Endothelial cell of umbilical vein (primary cell): ENCODE results near the gene PKNOX1. TPM values are rescaled to one million over a fixed set of nuclear protein-coding genes. Genes with fewer than 3 reads are reported as not detected.
"Not testable (repeated sequence)": the region's sequence is repeated elsewhere in the genome, so short reads cannot be mapped to it uniquely, and the experiment has no call there.

Experiments
- BruUV-seq: library from RNA; stranded (reverse); fragments of 400-500 nt; replicated peaks from 2 replicates; lab custom pipeline; 2021; lab: Mats Ljungman, UMichigan
- CTCF ChIA-PET: fragments of 300-600, 350-600 bp; sonication (Branson Sonifier 250); formaldehyde crosslinking; loops from one replicate; lab custom pipeline; 2021; ENCODE audit warnings: antibody characterized with exemption, inconsistent platforms; lab: Charles Lee
- POLR2A ChIA-PET: fragments of 300-600, 350-600 bp; sonication (Branson Sonifier 250); formaldehyde crosslinking; loops from one replicate; lab custom pipeline; 2021; ENCODE audit warnings: antibody characterized with exemption, inconsistent platforms; lab: Charles Lee
- DNase-seq: peaks from one replicate; pipeline ENCODE4 v3.0.0-alpha.2; 2011; ENCODE audit warnings: low read depth, low spot score
- FAIRE-seq: peaks from 2 replicates; lab custom pipeline; 2011; peaks lifted over from hg19 to GRCh38; lab: Jason Lieb, UNC
- H2AFZ ChIP-seq: 2 replicates; pipeline ENCODE4 v1.6.0; 2012; ENCODE audit warnings: low read depth, low read length, control low read depth, inconsistent platforms
- H3K27ac ChIP-seq: 2 replicates; pipeline ENCODE4 v1.5.1; 2011; ENCODE audit warnings: low read depth, mild to moderate bottlenecking, control low read depth, low read length, moderate library complexity; ENCODE audit not compliant: insufficient read depth
- H3K27me3 ChIP-seq, 2 experiments: 2 replicates each; pipeline versions ENCODE4 v1.6.0 to v1.6.1; 2011; ENCODE audit warnings: low read length in 2 of 2, mixed read lengths in 1 of 2; ENCODE audit not compliant: control insufficient read depth in 2 of 2, insufficient read depth in 2 of 2
- H3K36me3 ChIP-seq, 2 experiments: 2 replicates in 1 of 2; 3 replicates in 1 of 2; pipeline ENCODE4 v1.5.1; 2011; ENCODE audit warnings: low read length in 2 of 2, mild to moderate bottlenecking in 1 of 2, moderate library complexity in 1 of 2; ENCODE audit not compliant: control insufficient read depth in 2 of 2, insufficient read depth in 2 of 2; ENCODE audit errors: extremely low read depth in 1 of 2
- H3K4me1 ChIP-seq: 3 replicates; pipeline ENCODE4 v1.5.1; 2011; ENCODE audit warnings: mild to moderate bottlenecking, low read length; ENCODE audit not compliant: control insufficient read depth, insufficient read depth; ENCODE audit errors: extremely low read depth
- H3K4me2 ChIP-seq: 2 replicates; pipeline ENCODE4 v1.6.1; 2011; ENCODE audit warnings: low read length, control low read depth, mixed read lengths; ENCODE audit not compliant: insufficient read depth
- H3K4me3 ChIP-seq, 3 experiments: fragments of 200-600 bp in 1 of 3; sonication (generic), shearing (Covaris generic) in 1 of 3; replicated peaks in 1 of 3; 2 replicates each; pipeline ENCODE4 v1.5.1; 2011 to 2016; ENCODE audit warnings: control low read depth in 3 of 3, low read length in 3 of 3, mild to moderate bottlenecking in 2 of 3, inconsistent platforms in 1 of 3, low read depth in 1 of 3, moderate library complexity in 1 of 3; ENCODE audit not compliant: insufficient read depth in 1 of 3
- H3K79me2 ChIP-seq: 2 replicates; pipeline ENCODE4 v1.6.0; 2012; ENCODE audit warnings: low read length, inconsistent platforms; ENCODE audit not compliant: control insufficient read depth, insufficient read depth
- H3K9ac ChIP-seq: replicated peaks from 2 replicates; pipeline ENCODE3; 2011; ENCODE audit warnings: low read length, control low read depth; ENCODE audit not compliant: insufficient read depth; ENCODE audit errors: extremely low read depth
- H3K9me1 ChIP-seq: replicated peaks from 3 replicates; pipeline ENCODE4 v1.6.0; 2011; ENCODE audit warnings: mild to moderate bottlenecking, low read length; ENCODE audit not compliant: control insufficient read depth, insufficient read depth; ENCODE audit errors: extremely low read depth
- H3K9me3 ChIP-seq: replicated peaks from 2 replicates; pipeline ENCODE4 v1.5.1; 2012; ENCODE audit warnings: low read length, inconsistent platforms; ENCODE audit not compliant: control insufficient read depth, insufficient read depth
- H4K20me1 ChIP-seq: replicated peaks from 2 replicates; pipeline ENCODE3; 2011; ENCODE audit warnings: mild to moderate bottlenecking, low read length; ENCODE audit not compliant: control insufficient read depth, insufficient read depth; ENCODE audit errors: extremely low read depth
- CTCF ChIP-seq, 2 donors: IDR thresholded peaks; 1 replicate in 1 of 2; 2 replicates in 1 of 2; pipeline ENCODE4 v1.5.1; 2011; ENCODE audit warnings: low read length in 2 of 2, mild to moderate bottlenecking in 2 of 2, moderate library complexity in 2 of 2, control low read depth in 1 of 2, inconsistent platforms in 1 of 2, low read depth in 1 of 2; ENCODE audit not compliant: insufficient read depth in 1 of 2; ENCODE audit errors: extremely low read depth in 1 of 2
- EZH2 ChIP-seq: IDR thresholded peaks from 2 replicates; pipeline ENCODE4 v1.6.1; 2012; ENCODE audit warnings: borderline replicate concordance, low read depth, mild to moderate bottlenecking, moderate library complexity, low read length, inconsistent platforms; ENCODE audit not compliant: severe bottlenecking
- FOS ChIP-seq: IDR thresholded peaks from 2 replicates; pipeline ENCODE4 v1.6.1; 2011; ENCODE audit warnings: mild to moderate bottlenecking, low read length, moderate library complexity, borderline replicate concordance; ENCODE audit not compliant: insufficient read depth
- GATA2 ChIP-seq: IDR thresholded peaks from 2 replicates; pipeline ENCODE4 v1.7.0; 2011; ENCODE audit warnings: low read depth, mild to moderate bottlenecking, moderate library complexity, mixed read lengths, low read length; ENCODE audit not compliant: insufficient read length, insufficient read depth
- JUN ChIP-seq: IDR thresholded peaks from 2 replicates; pipeline ENCODE4 v1.6.1; 2011; ENCODE audit warnings: borderline replicate concordance, low read depth; ENCODE audit not compliant: insufficient read length, insufficient read depth
- MAX ChIP-seq: IDR thresholded peaks from 2 replicates; pipeline ENCODE4 v1.6.1; 2011; ENCODE audit not compliant: insufficient read depth, insufficient read length
- MYC ChIP-seq: IDR thresholded peaks from one replicate; pipeline ENCODE4 v1.6.1; 2011; ENCODE audit warnings: mild to moderate bottlenecking, low read depth, low read length
- POLR2A ChIP-seq: IDR thresholded peaks from 2 replicates; pipeline ENCODE4 v1.6.1; 2012; ENCODE audit warnings: low read depth, mild to moderate bottlenecking, control low read depth, low read length
- POLR2AphosphoS5 ChIP-seq: IDR thresholded peaks from 2 replicates; pipeline ENCODE4 v1.6.1; 2012; ENCODE audit warnings: low read depth, mild to moderate bottlenecking, control low read depth, low read length, moderate library complexity; ENCODE audit not compliant: insufficient read depth
- dilution Hi-C: fragments of 300-500 bp; cut with MboI; formaldehyde crosslinking; loops from one replicate; pipeline ENCODE4 v1.15.0; 2019; ENCODE audit warnings: low sequenced_read_pairs; ENCODE audit not compliant: extremely low pct_ligation_motif_present
- intact Hi-C: fragments of 100-400 bp; cut with micrococcal nuclease; formaldehyde crosslinking; loops from one replicate; pipeline ENCODE4 v1.10.0; 2022
- polyA plus RNA-seq, 4 experiments: library from polyadenylated mRNA; depleted of rRNA in 3 of 4; stranded (reverse) in 3 of 4; unstranded in 1 of 4; fragments of >200 nt; gene quantifications; 2 replicates each; pipeline versions ENCODE4 v1.2.1 to v1.2.3, GENCODE V29; 2011 to 2012; ENCODE audit warnings: missing spikeins in 1 of 4
- total RNA-seq: library from RNA; stranded (reverse); gene quantifications from 2 replicates; pipeline ENCODE4 v1.2.3, GENCODE V29; 2021

PKNOX1 gene
- total and polyA plus RNA-seq, 2 donors (not counting 3 experiments of a cell fraction or from before 2014, with no cell fraction given): 16.6 to 23.6 TPM

DNA sequence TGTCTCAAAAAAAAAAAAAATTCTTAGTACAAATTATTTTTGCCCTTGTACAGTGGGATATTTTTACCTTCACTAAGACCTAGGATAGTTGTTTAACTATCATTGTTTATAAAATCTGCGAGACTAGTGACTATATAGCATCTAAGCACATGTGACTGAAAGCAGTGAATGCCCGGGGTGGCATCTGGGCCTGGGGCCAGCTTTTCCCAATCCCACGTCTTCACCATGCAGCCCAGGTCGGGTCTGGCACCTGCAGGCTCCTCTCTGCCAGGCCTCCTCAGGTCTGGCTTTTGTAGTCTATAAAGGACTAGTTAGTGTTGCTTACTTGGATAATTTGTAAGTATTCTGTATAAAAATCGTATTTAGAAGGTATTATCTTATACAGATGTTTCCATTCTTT lies 60.5 kb downstream of the PKNOX1 start:
- TF ChIP-seq MAX (no peak), MYC (no peak), JUN (no peak), POLR2AphosphoS5 (no peak), EZH2 (no peak), POLR2A (no peak), CTCF (IDR thresholded peaks at IDR 0.05; ENCODE audit: extremely low read depth in 1 of 2, insufficient read depth in 1 of 2, low read depth in 1 of 2, low read length in 2 of 2) (no peak), GATA2 (no peak), FOS (no peak)
- no TSS peak for BruUV-seq
- intact Hi-C loops (no loop called here), dilution Hi-C loops (no loop called here)
- no peaks in the 10 kb centered on the region for H3K27me3 ChIP-seq
- no peak overlapping the region for H3K9ac ChIP-seq
- H3K4me2 ChIP-seq: no peak overlapping the region
- H3K79me2 ChIP-seq: no peaks in the 10 kb centered on the region
- H3K4me1 ChIP-seq: peaks cover 16% of the 10 kb centered on the region
- DNase-seq (no peak), FAIRE-seq (no peak)
- no peak overlapping the region for H2AFZ ChIP-seq
- no peaks in the 10 kb centered on the region for H4K20me1 ChIP-seq
- H3K27ac ChIP-seq: peak overlapping the region; percentile 73
- ChIA-PET POLR2A (no interaction called here), CTCF (no interaction called here)
- H3K9me3 ChIP-seq: no peaks in the 10 kb centered on the region
- H3K36me3 ChIP-seq: peaks cover 2 to 3% of the 10 kb centered on the region in 2 experiments
- no peak overlapping the region for H3K4me3 ChIP-seq
- H3K9me1 ChIP-seq: no peaks in the 10 kb centered on the region

GRCh38 chr21:43036889-43037288 lies 62.5 kb downstream of the PKNOX1 start:
- H3K36me3 ChIP-seq, CTCF ChIA-PET, FAIRE-seq, H3K4me3 ChIP-seq, BruUV-seq, H3K27me3 ChIP-seq, H3K4me2 ChIP-seq, H3K79me2 ChIP-seq, H2AFZ ChIP-seq, H3K9me1 ChIP-seq, H4K20me1 ChIP-seq, POLR2A ChIA-PET, intact Hi-C loops, H3K27ac ChIP-seq, H3K9me3 ChIP-seq, H3K9ac ChIP-seq, dilution Hi-C loops, DNase-seq: not testable (repeated sequence)
- peaks cover 16% of the 10 kb centered on the region for H3K4me1 ChIP-seq

- H3K9me3 ChIP-seq, H3K9me1 ChIP-seq, CTCF ChIA-PET, POLR2A ChIA-PET, BruUV-seq, H3K4me2 ChIP-seq, H3K36me3 ChIP-seq, H3K79me2 ChIP-seq, intact Hi-C loops, H2AFZ ChIP-seq, DNase-seq, H3K27me3 ChIP-seq, H3K4me3 ChIP-seq, H3K9ac ChIP-seq, dilution Hi-C loops, FAIRE-seq, H4K20me1 ChIP-seq, H3K27ac ChIP-seq: not testable (repeated sequence)
- peaks cover 13% of the 10 kb centered on the region for H3K4me1 ChIP-seq
These were observed 63.7 kb downstream of the PKNOX1 start for GRCh38 chr21:43037918-43038658.
